ENCODE measurements around the gene USP40.

DNA sequence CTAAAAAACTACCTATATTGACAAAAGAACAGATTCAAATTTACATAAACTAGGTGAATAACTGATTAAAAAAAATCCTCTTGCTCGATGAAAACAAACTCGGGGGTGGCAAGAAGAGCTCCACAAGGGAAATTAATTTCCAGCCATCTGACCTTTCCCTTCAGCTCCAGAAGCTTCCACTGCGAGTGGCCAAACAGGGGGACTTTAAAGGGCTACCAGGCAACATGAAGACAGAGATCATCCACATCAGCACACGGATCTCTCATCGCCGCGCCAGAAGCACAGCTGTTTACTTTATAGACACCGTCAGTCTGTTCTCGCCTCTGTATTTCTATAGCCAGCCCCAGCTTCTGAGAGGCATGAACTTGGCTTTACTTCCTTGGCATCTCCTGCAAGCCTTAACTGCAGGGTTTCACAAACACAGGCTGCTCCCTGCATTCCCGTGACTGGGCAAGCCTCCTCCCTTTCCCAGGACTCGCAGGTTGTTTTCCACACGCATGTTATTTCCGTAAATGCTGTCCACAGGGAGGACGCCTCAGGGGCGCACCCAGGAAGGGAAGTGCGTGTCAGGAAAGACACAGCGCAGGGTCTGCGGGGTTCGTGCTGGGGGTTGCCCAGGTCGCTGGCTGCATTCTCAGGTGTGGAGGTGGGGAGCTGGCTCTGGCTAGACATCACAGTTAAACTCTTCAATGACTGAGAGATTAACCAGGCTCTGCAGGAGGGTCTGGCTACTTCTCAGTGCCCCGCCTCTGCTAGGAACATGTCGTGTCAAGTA, 85.0 kb downstream of the USP40 start:
- TF ChIP-seq POLR2A (IDR thresholded peaks at IDR 0.05) (no peak), EP300 (IDR thresholded peaks at IDR 0.05) (no peak)
